GM21515 (cell line): ENCODE measurements around the gene CHST12.

ENCODE experiments used
- ATAC-seq: cut with Tn5 transposase; IDR thresholded peaks from one replicate; pipeline ENCODE4 v1.9.1; 2021; ENCODE audit not compliant: unreplicated experiment

CHST12 gene

DNA sequence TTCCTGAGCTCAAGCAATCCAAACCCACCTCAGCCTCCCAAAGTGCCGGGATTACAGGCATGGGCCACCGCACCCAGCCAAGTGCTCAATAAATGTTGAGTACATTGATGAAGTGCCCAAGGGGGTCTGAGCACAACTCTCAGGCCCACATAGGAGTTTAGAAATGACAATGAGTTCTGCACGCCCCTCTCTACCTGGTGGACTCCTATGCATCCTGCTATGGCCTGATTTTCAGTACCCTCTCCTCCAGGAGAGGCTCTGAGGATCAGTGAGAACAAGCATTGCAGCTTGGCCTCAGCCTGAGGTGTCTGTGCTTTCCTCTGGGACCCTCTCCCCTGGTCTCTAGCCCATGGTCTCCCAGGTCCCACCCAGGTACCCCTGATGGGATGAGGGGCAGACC is 93.7 kb downstream of the CHST12 start:
- no peak for ATAC-seq

DNA sequence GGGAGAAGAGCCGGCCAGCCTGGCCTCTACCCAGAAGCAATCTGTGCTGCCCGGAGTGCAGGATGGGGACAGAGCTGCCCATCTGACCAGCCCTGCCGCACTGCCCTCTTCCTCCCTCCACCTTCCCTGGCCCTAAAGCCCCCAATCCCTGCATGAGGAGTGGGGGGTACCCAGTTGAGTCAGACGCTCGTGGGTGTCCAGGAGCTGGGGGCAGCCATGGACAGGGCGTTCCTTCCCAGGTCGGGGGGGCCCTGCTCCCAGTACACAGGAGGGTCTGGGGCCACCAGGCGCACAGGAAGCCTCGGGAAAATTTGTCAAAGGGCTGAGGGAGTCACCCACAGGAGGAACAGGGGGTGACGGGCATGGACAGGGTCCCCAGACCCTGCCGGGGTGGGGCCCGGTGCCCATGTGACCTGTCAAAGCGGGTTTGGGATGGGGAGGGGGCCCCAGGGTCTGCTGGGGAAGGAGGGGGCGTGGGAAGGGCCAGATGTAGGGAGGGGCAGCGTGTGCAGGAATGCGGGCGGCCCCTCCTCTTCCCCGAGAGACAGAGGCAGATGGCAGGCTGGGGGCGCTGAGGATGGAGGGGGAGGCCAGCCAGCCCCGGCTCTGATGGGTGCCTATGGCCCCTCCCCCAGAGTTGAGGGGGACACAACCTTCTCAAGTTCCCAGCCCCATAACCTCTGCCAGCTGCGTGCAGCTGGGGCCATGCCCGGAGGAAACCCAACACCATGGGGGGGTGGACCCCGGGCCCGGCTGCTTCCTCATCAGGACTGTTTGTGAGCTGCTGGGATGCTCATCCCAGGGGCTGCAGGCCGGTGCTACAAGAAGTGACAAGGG is 94.3 kb downstream of the CHST12 start:
- no peak for ATAC-seq
